HG03354 (cell line): ENCODE data around the gene TMEM94.
"Not testable (repeated sequence)": the region's sequence is repeated elsewhere in the genome, so short reads cannot be mapped to it uniquely, and the experiment has no call there.

Experiments
- ATAC-seq: cut with Tn5 transposase; IDR thresholded peaks from one replicate; pipeline ENCODE4 v1.9.1; 2021; ENCODE audit warnings: mild to moderate bottlenecking; ENCODE audit not compliant: unreplicated experiment, poor library complexity, severe bottlenecking

The TMEM94 gene

GRCh38 chr17:75456417-75457046, at the start of gene TMEM94:
Gene TMEM94 (plus strand): TSS chr17:75456635. CDS start chr17:75471906, 15,271 bp downstream.
- peak; percentile 98 for ATAC-seq

- ATAC-seq = no peak
Measured at GRCh38 chr17:75407655-75408352, 48.6 kb upstream of the TMEM94 start.

GRCh38 chr17:75410141-75410540, 46.3 kb upstream of the TMEM94 start:
- no peak for ATAC-seq

- no peak for ATAC-seq
Measured at GRCh38 chr17:75411328-75412067, 44.9 kb upstream of the TMEM94 start.

GRCh38 chr17:75412455-75413317, 43.7 kb upstream of the TMEM94 start:
- peak; percentile 68 for ATAC-seq

- ATAC-seq = no peak
Measured at GRCh38 chr17:75414488-75414887, 41.9 kb upstream of the TMEM94 start.

- no peak for ATAC-seq
Measured at GRCh38 chr17:75416006-75416405, 40.4 kb upstream of the TMEM94 start.

GRCh38 chr17:75417054-75417580, 39.3 kb upstream of the TMEM94 start:
- ATAC-seq = no peak

- no peak for ATAC-seq
Measured at GRCh38 chr17:75418531-75418930, 37.9 kb upstream of the TMEM94 start.

GRCh38 chr17:75428543-75429469, 27.6 kb upstream of the TMEM94 start:
- no peak for ATAC-seq

GRCh38 chr17:75430159-75430974, 26.1 kb upstream of the TMEM94 start:
- ATAC-seq = no peak

- ATAC-seq = no peak
Measured at GRCh38 chr17:75433218-75433783, 23.1 kb upstream of the TMEM94 start.

- not testable (repeated sequence) for ATAC-seq
Measured at GRCh38 chr17:75434433-75434832, 22.0 kb upstream of the TMEM94 start.

GRCh38 chr17:75437404-75437803, 19.0 kb upstream of the TMEM94 start:
- ATAC-seq = not testable (repeated sequence)

- ATAC-seq = no peak
Measured at GRCh38 chr17:75439287-75439686, 17.1 kb upstream of the TMEM94 start.

GRCh38 chr17:75440738-75441448, 15.5 kb upstream of the TMEM94 start:
- ATAC-seq = no peak
